A673 (cell line): ENCODE measurements around the gene SRPK1. TPM values are rescaled to one million over a fixed set of nuclear protein-coding genes. Genes with fewer than 3 reads are reported as not detected.

Source experiments
- BruUV-seq: library from RNA; stranded (reverse); fragments of 400-500 nt; replicated peaks from 2 replicates; lab custom pipeline; 2021; lab: Mats Ljungman, UMichigan
- CTCF ChIA-PET: fragments of 300-600 bp; sonication (Branson Sonifier 250); formaldehyde crosslinking; loops from one replicate; lab custom pipeline; 2022; ENCODE audit warnings: antibody characterized with exemption; lab: Charles Lee
- POLR2A ChIA-PET: fragments of 300-600 bp; sonication (Branson Sonifier 250); formaldehyde crosslinking; loops from one replicate; lab custom pipeline; 2022; ENCODE audit warnings: antibody characterized with exemption; ENCODE audit not compliant: low non-redundant PET; lab: Charles Lee
- DNase-seq: peaks from one replicate; pipeline ENCODE4 v3.0.0-alpha.2; 2015; ENCODE audit warnings: low spot score
- H3K27ac ChIP-seq: fragments of 200-600 bp; sonication (generic); 2 replicates; pipeline ENCODE4 v1.5.1; 2016; ENCODE audit warnings: mixed run types, low read depth, mild to moderate bottlenecking, mixed read lengths, antibody characterized with exemption, low read length; ENCODE audit not compliant: poor library complexity, severe bottlenecking
- H3K27me3 ChIP-seq: fragments of 200-600 bp; sonication (generic); replicated peaks from 2 replicates; pipeline ENCODE4 v1.6.1; 2017; ENCODE audit warnings: mixed run types, low read depth, mild to moderate bottlenecking, mixed read lengths, antibody characterized with exemption, low read length; ENCODE audit not compliant: insufficient read depth, poor library complexity
- H3K36me3 ChIP-seq: fragments of 200-600 bp; sonication (generic); 2 replicates; pipeline ENCODE4 v1.6.1; 2016; ENCODE audit warnings: mixed run types, mild to moderate bottlenecking, mixed read lengths, antibody characterized with exemption, low read length; ENCODE audit not compliant: insufficient read depth, poor library complexity, severe bottlenecking
- H3K4me1 ChIP-seq: fragments of 200-600 bp; sonication (generic); 2 replicates; pipeline ENCODE4 v1.6.1; 2017; ENCODE audit warnings: mixed run types, mild to moderate bottlenecking, mixed read lengths, antibody characterized with exemption, low read length; ENCODE audit not compliant: insufficient read depth, poor library complexity, severe bottlenecking
- H3K4me3 ChIP-seq: fragments of 200-600 bp; sonication (generic); 2 replicates; pipeline ENCODE4 v1.5.1; 2016; ENCODE audit warnings: low read depth, mixed run types, mild to moderate bottlenecking, mixed read lengths, low read length; ENCODE audit not compliant: poor library complexity, severe bottlenecking
- H3K9me3 ChIP-seq: fragments of 200-600 bp; sonication (generic); 2 replicates; pipeline ENCODE4 v1.6.1; 2016; ENCODE audit warnings: mixed run types, low read depth, mild to moderate bottlenecking, mixed read lengths, antibody characterized with exemption, low read length; ENCODE audit not compliant: poor library complexity, severe bottlenecking
- CTCF ChIP-seq: fragments of 300-800, 200-600 bp; sonication (generic); conservative IDR thresholded peaks from 2 replicates; pipeline ENCODE4 v1.5.1; 2017; ENCODE audit warnings: low read depth, mild to moderate bottlenecking, antibody characterized with exemption, low read length, moderate library complexity, mixed read lengths
- EZH2 ChIP-seq: fragments of 200-600 bp; sonication (generic); IDR thresholded peaks from 2 replicates; pipeline ENCODE4 v1.6.1; 2017; ENCODE audit warnings: borderline replicate concordance, low read depth, mild to moderate bottlenecking, mixed read lengths, antibody characterized with exemption, low read length; ENCODE audit not compliant: poor library complexity, severe bottlenecking
- intact Hi-C: fragments of 100-400 bp; cut with micrococcal nuclease; formaldehyde crosslinking; loops from one replicate; pipeline ENCODE4 v1.10.0; 2022; ENCODE audit not compliant: unreplicated experiment
- total RNA-seq: library from RNA; stranded (reverse); gene quantifications from 2 replicates; pipeline ENCODE4 v1.2.3, GENCODE V29; 2021

SRPK1 gene
- total RNA-seq, 1 experiment from 2014 or later = 104 TPM

DNA sequence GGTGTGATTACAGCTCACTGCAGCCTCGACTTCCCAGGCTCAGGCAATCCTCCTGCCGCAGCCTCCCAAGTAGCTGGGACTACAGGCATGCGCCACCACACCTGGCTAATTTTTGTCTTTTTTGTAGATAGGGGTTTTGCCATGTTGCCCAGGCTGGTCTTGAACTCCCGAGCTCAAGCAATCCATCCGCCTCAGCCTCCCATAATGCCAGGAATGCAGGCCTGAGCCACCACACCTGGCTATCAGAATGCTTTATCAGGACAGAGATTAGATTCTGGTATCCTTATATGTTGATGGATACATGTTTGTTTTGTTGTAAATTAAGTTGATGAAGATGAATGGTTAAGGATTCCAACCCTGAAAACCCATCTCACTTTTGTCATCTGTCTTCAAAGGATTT lies 91.6 kb downstream of the SRPK1 start:
- peaks cover 7% of the 10 kb centered on the region for H3K36me3 ChIP-seq

GRCh38 chr6:35824552-35825192 lies 96.2 kb downstream of the SRPK1 start:
- Histone ChIP-seq H3K4me1 (no peaks in the 10 kb centered on the region), H3K4me3 (no peak overlapping the region), H3K36me3 (no peaks in the 10 kb centered on the region), H3K27me3 (no peaks in the 10 kb centered on the region), H3K27ac (no peak overlapping the region), H3K9me3 (no peaks in the 10 kb centered on the region)
- no TSS peak for BruUV-seq
- TF ChIP-seq EZH2 (no peak), CTCF (no peak)
- ChIA-PET POLR2A (no interaction called here), CTCF (no interaction called here)
- no peak for DNase-seq
- intact Hi-C loops = no loop called here

More for the DNA sequence above, 91.6 kb downstream of the SRPK1 start:
- Histone ChIP-seq H3K27me3 (no peaks in the 10 kb centered on the region), H3K27ac (no peak overlapping the region), H3K4me1 (no peaks in the 10 kb centered on the region), H3K9me3 (no peaks in the 10 kb centered on the region), H3K4me3 (no peak overlapping the region)
- BruUV-seq = no TSS peak
- POLR2A ChIA-PET = no interaction called here
- CTCF ChIA-PET = no interaction called here
- intact Hi-C loops = no loop called here
- no peak for DNase-seq
- TF ChIP-seq CTCF (no peak), EZH2 (no peak)

GRCh38 chr6:35823601-35824000 lies 97.3 kb downstream of the SRPK1 start:
- no peaks in the 10 kb centered on the region for H3K9me3 ChIP-seq
- TF ChIP-seq CTCF (no peak), EZH2 (no peak)
- BruUV-seq = no TSS peak
- CTCF ChIA-PET = no interaction called here
- intact Hi-C loops = no loop called here
- no peaks in the 10 kb centered on the region for H3K36me3 ChIP-seq
- no peak for DNase-seq
- POLR2A ChIA-PET = no interaction called here
- no peaks in the 10 kb centered on the region for H3K27me3 ChIP-seq
- H3K4me1 ChIP-seq = no peaks in the 10 kb centered on the region
- no peak overlapping the region for H3K4me3 ChIP-seq
- H3K27ac ChIP-seq = no peak overlapping the region
